HFFc6 (cell line): Measurements from ENCODE around the gene HIPK2. TPM values are rescaled to one million over a fixed set of nuclear protein-coding genes. Genes with fewer than 3 reads are reported as not detected.

Experiments used
- DNase-seq: peaks from one replicate; pipeline ENCODE4 v3.0.0-alpha.2; 2018
- H3K27ac Mint-ChIP-seq: 2 replicates; pipeline ENCODE4 v1.8.0; 2020; ENCODE audit warnings: mild to moderate bottlenecking, mixed read lengths
- H3K27me3 Mint-ChIP-seq: 2 replicates; pipeline ENCODE4 v1.8.0; 2021; ENCODE audit warnings: mild to moderate bottlenecking, moderate library complexity, mixed read lengths; ENCODE audit not compliant: insufficient read depth
- H3K36me3 Mint-ChIP-seq: 2 replicates; pipeline ENCODE4 v1.8.0; 2021; ENCODE audit warnings: low read depth, mixed read lengths
- H3K4me1 Mint-ChIP-seq: 2 replicates; pipeline ENCODE4 v1.8.0; 2020; ENCODE audit warnings: low read depth, mixed read lengths
- H3K4me3 Mint-ChIP-seq: 2 replicates; pipeline ENCODE4 v1.8.0; 2020; ENCODE audit warnings: mild to moderate bottlenecking, moderate library complexity, mixed read lengths
- H3K9me3 Mint-ChIP-seq: 2 replicates; pipeline ENCODE4 v1.8.0; 2020; ENCODE audit warnings: mild to moderate bottlenecking, mixed read lengths
- total RNA-seq, 6 experiments: library from RNA; stranded (reverse); fragmentation: NEBNext Ultra II Directional; extraction: Animal tissue kit (Norgen Biotek cat#: 25700); gene quantifications; 2 replicates in 1 of 6; 3 replicates in 5 of 6; pipeline ENCODE4 v1.2.3, GENCODE V29; 2021
- TF ChIP-seq, protein P1 (sequence below): fragments of 200-600 bp; sonication (generic); IDR thresholded peaks from 2 replicates; pipeline ENCODE4 v1.5.0; 2021; ENCODE audit warnings: antibody characterized with exemption, mild to moderate bottlenecking

Gene HIPK2
- total RNA-seq, 6 experiments from 2014 or later, result 14.6 to 33.4 (median 31.4) TPM

DNA sequence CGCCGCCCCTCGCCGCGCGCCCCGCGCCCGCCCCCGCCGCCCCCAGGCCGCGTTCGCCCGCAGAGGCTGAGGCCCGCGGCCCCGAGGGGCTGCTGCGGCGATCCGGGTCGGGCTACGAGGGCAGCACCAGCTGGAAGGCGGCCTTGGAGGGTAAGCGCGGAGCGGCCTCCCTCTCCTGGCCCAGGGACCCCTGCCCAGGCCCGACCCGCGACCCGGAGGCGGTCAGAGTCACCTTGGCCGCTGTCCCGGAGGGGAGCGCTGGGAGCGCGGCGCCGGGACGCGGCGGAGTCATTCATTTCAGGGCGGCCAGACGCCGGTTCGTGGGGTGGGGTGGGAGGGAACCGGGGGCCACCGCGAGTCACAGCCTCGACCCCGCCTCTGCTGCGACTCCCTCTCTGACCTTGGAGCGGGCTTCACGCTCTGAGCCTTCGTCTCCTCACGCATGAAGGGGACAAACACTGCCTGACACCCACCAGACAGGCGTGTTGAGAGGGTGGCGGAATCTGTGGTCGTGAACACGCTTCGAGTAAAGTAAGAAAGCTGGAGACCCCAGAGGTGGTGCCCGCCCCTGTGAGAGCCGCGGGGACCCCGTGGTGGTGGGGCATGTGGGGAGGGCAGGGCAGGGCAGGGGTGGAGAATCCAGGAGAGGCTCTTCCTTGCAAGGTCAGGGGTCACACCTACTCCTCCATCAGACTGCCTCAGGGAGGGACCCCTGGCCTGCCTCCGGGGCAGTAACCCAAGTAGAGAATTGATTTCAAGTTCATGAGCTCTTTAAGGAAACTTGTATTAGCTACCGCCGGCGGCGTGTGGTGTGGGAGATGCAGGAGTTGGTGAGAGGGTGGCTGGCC, 253.6 kb downstream of the HIPK2 start:
- Mint-ChIP-seq H3K4me1 (peaks cover 15% of the 10 kb centered on the region), H3K9me3 (no peaks in the 10 kb centered on the region), H3K4me3 (no peak overlapping the region), H3K36me3 (no peaks in the 10 kb centered on the region), H3K27ac (no peak overlapping the region), H3K27me3 (peaks cover 36% of the 10 kb centered on the region)
- TF ChIP-seq, protein P1, sequence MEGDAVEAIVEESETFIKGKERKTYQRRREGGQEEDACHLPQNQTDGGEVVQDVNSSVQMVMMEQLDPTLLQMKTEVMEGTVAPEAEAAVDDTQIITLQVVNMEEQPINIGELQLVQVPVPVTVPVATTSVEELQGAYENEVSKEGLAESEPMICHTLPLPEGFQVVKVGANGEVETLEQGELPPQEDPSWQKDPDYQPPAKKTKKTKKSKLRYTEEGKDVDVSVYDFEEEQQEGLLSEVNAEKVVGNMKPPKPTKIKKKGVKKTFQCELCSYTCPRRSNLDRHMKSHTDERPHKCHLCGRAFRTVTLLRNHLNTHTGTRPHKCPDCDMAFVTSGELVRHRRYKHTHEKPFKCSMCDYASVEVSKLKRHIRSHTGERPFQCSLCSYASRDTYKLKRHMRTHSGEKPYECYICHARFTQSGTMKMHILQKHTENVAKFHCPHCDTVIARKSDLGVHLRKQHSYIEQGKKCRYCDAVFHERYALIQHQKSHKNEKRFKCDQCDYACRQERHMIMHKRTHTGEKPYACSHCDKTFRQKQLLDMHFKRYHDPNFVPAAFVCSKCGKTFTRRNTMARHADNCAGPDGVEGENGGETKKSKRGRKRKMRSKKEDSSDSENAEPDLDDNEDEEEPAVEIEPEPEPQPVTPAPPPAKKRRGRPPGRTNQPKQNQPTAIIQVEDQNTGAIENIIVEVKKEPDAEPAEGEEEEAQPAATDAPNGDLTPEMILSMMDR, result no peak
- DNase-seq, result no peak

DNA sequence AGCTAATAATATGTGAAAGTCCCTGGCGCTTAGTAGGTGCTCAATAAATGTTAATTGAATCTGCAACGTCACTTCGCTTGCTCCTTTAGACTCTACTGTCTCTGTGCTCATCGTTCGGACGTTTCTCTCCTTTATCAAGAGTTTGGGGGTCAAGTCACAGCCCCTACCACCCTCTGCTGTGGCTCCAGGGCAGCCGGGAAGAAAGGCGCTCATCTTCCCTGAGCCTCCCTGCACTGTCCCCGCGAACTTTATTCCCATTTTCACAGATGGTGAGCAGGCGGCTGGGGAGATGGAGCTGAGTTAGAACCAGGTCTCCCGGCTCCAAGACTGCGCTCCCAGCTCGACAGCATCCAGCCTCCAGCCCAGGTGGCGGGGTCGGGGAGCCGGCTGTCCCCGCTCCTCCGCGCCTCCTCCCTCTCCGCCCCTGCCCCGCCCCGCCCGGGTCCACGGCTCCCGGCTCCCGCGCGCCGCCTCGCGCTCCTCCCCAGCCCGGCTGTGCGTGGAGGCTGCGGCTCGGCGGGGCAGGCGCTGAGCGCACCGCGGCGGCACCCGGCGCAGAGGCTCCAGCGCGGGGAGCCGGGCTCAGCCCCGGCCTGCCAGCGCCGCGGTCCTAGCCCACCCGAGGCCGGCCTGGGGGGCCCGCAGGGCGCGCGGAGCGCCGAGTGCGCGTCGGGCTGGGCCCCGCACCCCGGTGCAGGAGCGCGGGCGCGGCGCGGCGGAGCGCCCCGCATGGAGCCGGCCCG, 254.4 kb downstream of the HIPK2 start, which contains the start of gene CLEC2L:
Gene CLEC2L (plus strand): TSS at position 487 of the 743 bp plus-strand sequence. CDS start 243 bp downstream, at position 730.
- Mint-ChIP-seq H3K27ac (no peak within 1 kb of the TSS), H3K27me3 (peaks cover 38% of the 10 kb centered on the region), H3K36me3 (no peaks in the 10 kb centered on the region), H3K4me1 (peaks cover 15% of the 10 kb centered on the region), H3K9me3 (no peaks in the 10 kb centered on the region), H3K4me3 (0 out of 2 replicates have a peak within 1 kb of the TSS, but pooled peaks have one; percentile 36)
- DNase-seq, result no peak
- TF ChIP-seq, protein P1, result no peak

- H3K27ac Mint-ChIP-seq, result no peak overlapping the region
- no peak overlapping the region for H3K4me3 Mint-ChIP-seq
- peaks cover 40% of the 10 kb centered on the region for H3K27me3 Mint-ChIP-seq
- H3K9me3 Mint-ChIP-seq, result no peaks in the 10 kb centered on the region
- no peak for DNase-seq
- H3K36me3 Mint-ChIP-seq, result no peaks in the 10 kb centered on the region
- TF ChIP-seq, protein P1, result no peak
- H3K4me1 Mint-ChIP-seq, result peaks cover 12% of the 10 kb centered on the region
These were observed 255.0 kb downstream of the HIPK2 start for GRCh38 chr7:139522830-139523198.

DNA sequence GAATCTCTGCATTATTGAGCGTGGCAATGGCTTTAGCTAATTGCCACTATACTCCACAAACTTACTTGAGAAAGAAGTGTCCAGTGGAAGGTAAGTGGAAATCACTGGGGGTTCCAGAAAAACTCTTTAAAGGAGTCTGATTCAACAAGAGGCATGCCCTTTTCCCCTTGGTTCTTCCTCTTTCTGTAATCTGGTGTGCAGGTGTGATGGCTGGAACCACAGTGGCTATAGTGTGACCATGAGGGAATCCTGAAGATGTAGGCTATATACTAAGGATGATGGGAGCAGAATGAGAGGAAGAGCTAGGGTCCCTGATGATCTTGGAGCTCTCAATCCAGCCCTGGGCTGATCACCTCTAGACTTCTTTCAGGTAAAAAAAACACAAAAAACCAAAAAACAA, 256.4 kb downstream of the HIPK2 start:
- Mint-ChIP-seq H3K4me3 (no peak overlapping the region), H3K9me3 (no peaks in the 10 kb centered on the region), H3K27me3 (peaks cover 48% of the 10 kb centered on the region), H3K4me1 (no peaks in the 10 kb centered on the region), H3K27ac (no peak overlapping the region), H3K36me3 (no peaks in the 10 kb centered on the region)
- TF ChIP-seq, protein P1, result no peak
- DNase-seq, result no peak

- Mint-ChIP-seq H3K27ac (no peak overlapping the region), H3K4me1 (no peaks in the 10 kb centered on the region)
- no peak for DNase-seq
These were observed 262.5 kb downstream of the HIPK2 start for GRCh38 chr7:139515266-139515665.

More at GRCh38 chr7:139515266-139515665, 262.5 kb downstream of the HIPK2 start:
- H3K27me3 Mint-ChIP-seq, result peaks cover 47% of the 10 kb centered on the region
- H3K9me3 Mint-ChIP-seq, result no peaks in the 10 kb centered on the region
- no peak overlapping the region for H3K4me3 Mint-ChIP-seq
- TF ChIP-seq, protein P1, result no peak
- H3K36me3 Mint-ChIP-seq, result no peaks in the 10 kb centered on the region

Other genes with a start within 250 kb of the HIPK2 start
- gene TBXAS1, start 51.3 kb upstream of the HIPK2 start, total RNA-seq, result 1 to 10 TPM in 3 of 6 experiments, under 1 TPM in 3; 0.47 to 1.8 (median 1.0) TPM